ENCODE results near the gene KLHL36. TPM values are rescaled to one million over a fixed set of nuclear protein-coding genes. Genes with fewer than 3 reads are reported as not detected.

Gene KLHL36
- total RNA-seq, 2 donors from 2014 or later = 68.1 to 78.2 TPM

GRCh38 chr16:84638231-84638806 lies 10.0 kb upstream of the KLHL36 start:
- H3K27ac Mint-ChIP-seq = no peak overlapping the region
- no peak for ATAC-seq

GRCh38 chr16:84640145-84640544 lies 8.2 kb upstream of the KLHL36 start:
- no peaks in the 10 kb centered on the region for H3K27me3 Mint-ChIP-seq
- H3K4me3 Mint-ChIP-seq = peak overlapping the region; percentile 41
- peaks cover 26% of the 10 kb centered on the region for H3K4me1 Mint-ChIP-seq
- H3K27ac Mint-ChIP-seq = no peak overlapping the region
- H3K36me3 Mint-ChIP-seq (ENCODE audit: low read depth) = peaks cover 2% of the 10 kb centered on the region
- DNase-seq (no peak), ATAC-seq (no peak)
- no peaks in the 10 kb centered on the region for H3K9me3 ChIP-seq (ENCODE audit: control insufficient read depth, low read length, poor library complexity, severe bottlenecking)

More at GRCh38 chr16:84638231-84638806, 10.0 kb upstream of the KLHL36 start:
- DNase-seq = no peak
- H3K9me3 ChIP-seq (ENCODE audit: control insufficient read depth, low read length, poor library complexity, severe bottlenecking) = no peaks in the 10 kb centered on the region
- Mint-ChIP-seq H3K36me3 (ENCODE audit: low read depth) (no peaks in the 10 kb centered on the region), H3K4me3 (no peak overlapping the region), H3K27me3 (no peaks in the 10 kb centered on the region), H3K4me1 (peaks cover 28% of the 10 kb centered on the region)

GRCh38 chr16:84641643-84642358 lies 6.5 kb upstream of the KLHL36 start:
- Mint-ChIP-seq H3K36me3 (ENCODE audit: low read depth) (peaks cover 2% of the 10 kb centered on the region), H3K27ac (peak overlapping the region; percentile 47), H3K27me3 (no peaks in the 10 kb centered on the region), H3K4me1 (peaks cover 28% of the 10 kb centered on the region), H3K4me3 (peak overlapping the region; percentile 75)
- no peaks in the 10 kb centered on the region for H3K9me3 ChIP-seq (ENCODE audit: control insufficient read depth, low read length, poor library complexity, severe bottlenecking)
- DNase-seq = no peak
- peak; percentile 14 for ATAC-seq

DNA sequence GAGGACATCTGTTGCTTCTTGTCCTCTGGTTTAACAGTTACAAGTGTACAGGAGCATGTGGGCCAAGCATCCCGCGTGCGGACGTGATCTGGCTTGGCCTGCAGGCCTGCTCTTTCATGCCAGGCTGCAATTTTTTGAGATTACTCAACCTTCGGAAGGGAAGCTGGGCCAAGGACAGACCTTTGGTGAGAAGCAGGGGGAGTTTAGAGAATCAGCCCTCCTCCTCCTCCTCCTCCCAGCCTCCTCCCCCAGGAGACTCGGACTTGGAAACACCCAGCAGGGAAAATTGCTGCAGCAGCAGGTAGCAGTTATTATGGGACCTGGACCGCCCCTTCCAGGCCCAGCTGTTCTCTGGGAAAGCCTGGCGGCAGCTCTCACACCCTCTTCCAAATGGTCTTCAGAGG lies 5.1 kb upstream of the KLHL36 start:
- Mint-ChIP-seq H3K27me3 (no peaks in the 10 kb centered on the region), H3K4me3 (no peak overlapping the region), H3K27ac (no peak overlapping the region), H3K4me1 (peaks cover 30% of the 10 kb centered on the region), H3K36me3 (ENCODE audit: low read depth) (peaks cover 5% of the 10 kb centered on the region)
- ATAC-seq (no peak), DNase-seq (no peak)
- H3K9me3 ChIP-seq (ENCODE audit: control insufficient read depth, low read length, poor library complexity, severe bottlenecking) = no peaks in the 10 kb centered on the region

GRCh38 chr16:84643674-84644073 lies 4.6 kb upstream of the KLHL36 start:
- H3K9me3 ChIP-seq (ENCODE audit: control insufficient read depth, low read length, poor library complexity, severe bottlenecking) = no peaks in the 10 kb centered on the region
- Mint-ChIP-seq H3K4me3 (no peak overlapping the region), H3K27ac (no peak overlapping the region), H3K27me3 (no peaks in the 10 kb centered on the region), H3K36me3 (ENCODE audit: low read depth) (peaks cover 5% of the 10 kb centered on the region), H3K4me1 (peaks cover 30% of the 10 kb centered on the region)
- ATAC-seq = no peak
- DNase-seq = no peak

GRCh38 chr16:84648595-84649510 lies 542 bp downstream of the KLHL36 start:
- H3K9me3 ChIP-seq (ENCODE audit: control insufficient read depth, low read length, poor library complexity, severe bottlenecking) = no peaks in the 10 kb centered on the region
- peak; percentile 10 to 46 (median 38) for DNase-seq
- peaks cover 9% of the 10 kb centered on the region for H3K36me3 Mint-ChIP-seq (ENCODE audit: low read depth)
- H3K4me3 Mint-ChIP-seq = peak overlapping the region; percentile 83
- H3K4me1 Mint-ChIP-seq = peaks cover 37% of the 10 kb centered on the region
- H3K27ac Mint-ChIP-seq = peak overlapping the region; percentile 70
- no peaks in the 10 kb centered on the region for H3K27me3 Mint-ChIP-seq
- ATAC-seq = peak; percentile 57

- no peak for DNase-seq
- no peak for ATAC-seq
- Mint-ChIP-seq H3K4me1 (peaks cover 43% of the 10 kb centered on the region), H3K36me3 (ENCODE audit: low read depth) (peaks cover 7% of the 10 kb centered on the region), H3K4me3 (peak overlapping the region; percentile 83), H3K27me3 (no peaks in the 10 kb centered on the region), H3K27ac (peak overlapping the region; percentile 70)
- no peaks in the 10 kb centered on the region for H3K9me3 ChIP-seq (ENCODE audit: control insufficient read depth, low read length, poor library complexity, severe bottlenecking)
Measured at GRCh38 chr16:84649511-84649861, 1.2 kb downstream of the KLHL36 start.

DNA sequence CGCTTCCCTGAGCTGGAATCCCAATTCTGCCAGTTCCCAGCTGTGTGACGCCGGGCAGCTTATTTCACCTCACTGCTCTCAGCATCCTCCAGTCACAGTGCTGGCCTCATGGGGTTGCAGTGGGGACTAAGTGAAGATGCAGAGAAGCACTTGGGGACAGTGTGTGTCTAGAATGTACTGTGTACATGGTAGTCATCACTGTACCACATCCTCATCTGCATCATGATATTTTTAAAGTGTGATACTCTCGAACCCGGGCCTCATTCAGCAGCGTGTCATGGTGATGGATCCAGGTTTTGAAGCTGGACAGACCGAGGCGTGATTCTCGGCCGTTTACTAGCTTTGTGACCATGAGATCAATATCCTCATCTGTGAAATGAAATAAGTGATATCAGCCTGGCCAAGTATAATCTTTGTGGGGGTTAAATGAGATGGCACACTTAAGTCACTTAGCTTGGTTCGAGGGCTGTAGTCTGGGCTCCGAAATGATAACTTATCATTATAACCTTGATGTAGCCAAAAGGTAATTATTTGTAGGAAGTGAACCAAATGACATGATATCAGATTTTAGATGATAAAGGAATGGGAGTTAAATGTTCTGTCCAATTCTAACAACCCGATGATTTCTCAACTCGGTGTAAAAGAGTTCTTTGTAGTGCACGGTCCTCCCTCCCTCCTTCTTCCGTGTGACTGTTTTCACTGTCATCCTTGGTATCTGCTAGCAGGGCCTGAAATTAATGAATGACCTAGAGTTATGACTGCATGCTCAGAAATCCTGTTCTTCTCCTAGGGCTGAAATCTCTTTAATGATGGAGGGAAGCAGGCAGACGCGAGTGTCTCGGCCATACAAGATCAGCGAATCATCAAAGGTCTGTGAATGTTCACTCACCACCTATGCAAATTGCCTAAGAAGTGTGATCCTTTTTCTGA lies 2.0 kb downstream of the KLHL36 start:
- Mint-ChIP-seq H3K27ac (peak overlapping the region; percentile 70), H3K4me3 (peak overlapping the region; percentile 83), H3K27me3 (no peaks in the 10 kb centered on the region), H3K4me1 (peaks cover 46% of the 10 kb centered on the region), H3K36me3 (ENCODE audit: low read depth) (peaks cover 7% of the 10 kb centered on the region)
- no peak for DNase-seq
- ATAC-seq = no peak
- H3K9me3 ChIP-seq (ENCODE audit: control insufficient read depth, low read length, poor library complexity, severe bottlenecking) = no peaks in the 10 kb centered on the region

- ATAC-seq = peak; percentile 53
- no peak for DNase-seq
- H3K9me3 ChIP-seq (ENCODE audit: control insufficient read depth, low read length, poor library complexity, severe bottlenecking) = no peaks in the 10 kb centered on the region
- Mint-ChIP-seq H3K27me3 (no peaks in the 10 kb centered on the region), H3K27ac (peak overlapping the region; percentile 68), H3K36me3 (ENCODE audit: low read depth) (peaks cover 7% of the 10 kb centered on the region), H3K4me1 (peaks cover 55% of the 10 kb centered on the region), H3K4me3 (peak overlapping the region; percentile 67)
Measured at GRCh38 chr16:84652566-84652965, 4.3 kb downstream of the KLHL36 start.

DNA sequence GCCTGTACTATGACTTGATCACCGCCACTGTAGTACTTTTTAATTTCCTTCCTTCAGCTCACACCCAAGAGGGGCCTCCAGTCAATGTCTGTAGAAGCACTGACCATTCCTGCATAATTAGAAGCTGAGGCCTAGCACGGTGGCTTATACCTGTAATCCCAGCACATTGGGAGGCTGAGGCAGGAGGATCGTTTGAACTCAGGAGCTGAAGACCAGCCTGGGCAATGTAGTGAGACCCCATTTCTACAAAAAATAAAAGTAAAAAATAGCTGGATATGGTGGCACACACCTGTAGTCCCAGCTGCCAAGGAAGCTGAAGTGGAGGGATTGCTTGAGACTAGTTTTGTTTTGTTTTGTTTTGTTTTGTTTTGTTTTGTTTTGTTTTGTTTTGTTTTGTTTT lies 5.9 kb downstream of the KLHL36 start:
- Mint-ChIP-seq H3K4me1 (peaks cover 56% of the 10 kb centered on the region), H3K27ac (no peak overlapping the region), H3K4me3 (peak overlapping the region; percentile 21), H3K36me3 (ENCODE audit: low read depth) (peaks cover 5% of the 10 kb centered on the region), H3K27me3 (no peaks in the 10 kb centered on the region)
- no peaks in the 10 kb centered on the region for H3K9me3 ChIP-seq (ENCODE audit: control insufficient read depth, low read length, poor library complexity, severe bottlenecking)
- DNase-seq (no peak), ATAC-seq (no peak)

DNA sequence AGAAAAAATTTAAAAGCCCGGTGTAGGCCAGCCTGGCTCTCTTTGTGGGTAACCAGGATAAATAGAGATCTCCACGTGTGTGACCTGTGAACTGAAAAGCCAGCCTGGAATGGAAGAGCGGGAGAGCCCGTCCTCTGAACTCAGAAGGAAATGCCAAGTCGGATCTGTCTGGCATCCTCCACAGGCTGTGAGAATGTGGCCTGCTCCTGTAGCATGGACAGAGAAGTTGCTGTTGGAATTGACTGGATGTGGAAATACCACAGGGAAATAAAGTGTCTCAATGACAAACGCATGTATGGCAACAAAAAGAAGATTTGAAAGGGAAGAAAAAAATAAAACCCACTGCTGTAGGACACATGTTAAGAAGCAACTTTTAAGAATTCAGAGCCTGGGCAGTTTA lies 6.7 kb downstream of the KLHL36 start:
- Mint-ChIP-seq H3K27ac (no peak overlapping the region), H3K27me3 (no peaks in the 10 kb centered on the region), H3K36me3 (ENCODE audit: low read depth) (peaks cover 5% of the 10 kb centered on the region), H3K4me1 (peaks cover 50% of the 10 kb centered on the region), H3K4me3 (no peak overlapping the region)
- no peak for ATAC-seq
- no peak for DNase-seq
- no peaks in the 10 kb centered on the region for H3K9me3 ChIP-seq (ENCODE audit: control insufficient read depth, low read length, poor library complexity, severe bottlenecking)

DNA sequence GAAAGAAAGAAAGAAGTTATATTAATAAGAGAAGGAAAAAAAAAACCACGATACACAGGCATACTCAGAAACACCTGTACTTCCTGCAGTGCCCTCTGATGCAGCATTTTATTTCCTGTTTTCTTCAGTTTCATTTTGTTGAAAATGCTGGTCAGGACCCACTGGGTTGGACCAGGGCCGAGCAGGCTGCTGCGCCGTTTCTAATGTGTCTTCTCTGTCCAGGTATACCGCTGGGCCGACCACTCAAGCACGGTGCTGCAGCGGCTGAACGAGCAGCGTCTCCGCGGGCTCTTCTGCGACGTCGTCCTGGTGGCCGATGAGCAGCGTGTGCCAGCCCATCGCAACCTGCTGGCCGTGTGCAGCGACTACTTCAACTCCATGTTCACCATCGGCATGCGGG lies 8.3 kb downstream of the KLHL36 start:
- H3K9me3 ChIP-seq (ENCODE audit: control insufficient read depth, low read length, poor library complexity, severe bottlenecking) = no peaks in the 10 kb centered on the region
- DNase-seq (no peak), ATAC-seq (peak; percentile 28)
- H3K36me3 Mint-ChIP-seq (ENCODE audit: low read depth) = peaks cover 2% of the 10 kb centered on the region
- H3K4me1 Mint-ChIP-seq = peaks cover 39% of the 10 kb centered on the region
- H3K27ac Mint-ChIP-seq = peak overlapping the region; percentile 62
- H3K4me3 Mint-ChIP-seq = peak overlapping the region; percentile 63
- H3K27me3 Mint-ChIP-seq = no peaks in the 10 kb centered on the region

Measured in T-helper 17 cell (primary cell).